GM12878 (cell line): ENCODE measurements around the gene MXI1. TPM values are rescaled to one million over a fixed set of nuclear protein-coding genes. Genes with fewer than 3 reads are reported as not detected.

Source experiments
- ATF2 ChIP-seq: IDR thresholded peaks from 2 replicates; pipeline ENCODE4 v1.6.1; 2012; ENCODE audit warnings: low read length, inconsistent platforms
- CHD4 ChIP-seq: fragments of 200-600 bp; sonication (generic); IDR thresholded peaks from 2 replicates; pipeline ENCODE4 v1.6.1; 2016; ENCODE audit warnings: mild to moderate bottlenecking
- CREM ChIP-seq: IDR thresholded peaks from 2 replicates; pipeline ENCODE4 v1.6.1; 2014; ENCODE audit warnings: antibody characterized with exemption, low read depth
- CUX1 ChIP-seq: IDR thresholded peaks from 2 replicates; pipeline ENCODE4 v1.6.1; 2012; ENCODE audit warnings: improper control_type of control experiment, low read depth, low read length; ENCODE audit not compliant: insufficient replicate concordance
- E2F8 ChIP-seq: fragments of 450-650 bp; IDR thresholded peaks from 2 replicates; pipeline ENCODE4 v1.6.1; 2018; ENCODE audit warnings: mild to moderate bottlenecking, low read depth, moderate library complexity; ENCODE audit not compliant: partially characterized antibody
- FOXK2 ChIP-seq: fragments of 450-650 bp; IDR thresholded peaks from 2 replicates; pipeline ENCODE4 v1.6.1; 2017; ENCODE audit warnings: mild to moderate bottlenecking, moderate library complexity
- HCFC1 ChIP-seq: fragments of 150-350 bp; IDR thresholded peaks from 2 replicates; pipeline ENCODE4 v1.6.1; 2014; ENCODE audit warnings: low read length
- MEF2B ChIP-seq: fragments of 450-650 bp; IDR thresholded peaks from 2 replicates; pipeline ENCODE4 v1.6.1; 2018; ENCODE audit warnings: mild to moderate bottlenecking, moderate library complexity; ENCODE audit not compliant: partially characterized antibody, poor library complexity, severe bottlenecking
- RAD21 ChIP-seq: IDR thresholded peaks from 2 replicates; pipeline ENCODE4 v1.6.1; 2011; ENCODE audit warnings: mild to moderate bottlenecking, low read depth, low read length, moderate library complexity; ENCODE audit not compliant: insufficient read depth
- USF1 ChIP-seq: IDR thresholded peaks from 2 replicates; pipeline ENCODE4 v1.6.1; 2011; ENCODE audit warnings: borderline replicate concordance, low read depth, mild to moderate bottlenecking, moderate library complexity, mixed read lengths, low read length; ENCODE audit not compliant: insufficient read depth; ENCODE audit errors: extremely low read length
- USF2 ChIP-seq: IDR thresholded peaks from 2 replicates; pipeline ENCODE4 v1.6.1; 2011; ENCODE audit warnings: low read depth, low read length, improper control_type of control experiment, borderline replicate concordance
- YY1 ChIP-seq: IDR thresholded peaks from 2 replicates; pipeline ENCODE4 v1.6.1; 2011; ENCODE audit warnings: low read depth, mild to moderate bottlenecking, low read length
- ZBTB40 ChIP-seq: fragments of 450-650 bp; IDR thresholded peaks from 2 replicates; pipeline ENCODE4 v1.6.1; 2016; ENCODE audit warnings: mild to moderate bottlenecking, moderate library complexity, borderline replicate concordance
- polyA plus RNA-seq, 11 experiments: library from polyadenylated mRNA; depleted of rRNA in 4 of 11; unstranded in 6 of 11; stranded (reverse) in 5 of 11; fragments of >200 nt; fragmentation: Nextera tagmentation in 4 of 11; fragmentation: Illumina TruSeq in 1 of 11; extraction: Ambion mirVana in 4 of 11; extraction: Trizol in 1 of 11; gene quantifications; 1 replicate in 1 of 11; 2 replicates in 10 of 11; pipeline versions ENCODE4 v1.2.1 to v1.2.3, GENCODE V29; 2011 to 2016; ENCODE audit warnings: inconsistent platforms in 2 of 11, missing spikeins in 2 of 11, low read depth in 1 of 11
- total RNA-seq, 4 experiments: library from RNA; depleted of rRNA in 3 of 4; stranded (reverse); fragments of >200 nt in 3 of 4; fragmentation: Illumina TruSeq in 1 of 4; extraction: Trizol in 1 of 4; gene quantifications; 2 replicates each; pipeline versions ENCODE4 v1.2.1 to v1.2.3, GENCODE V29; 2013 to 2021

The MXI1 gene
- total and polyA plus RNA-seq, 10 of the 15 experiments (the other 5 are each of a cell fraction or from before 2014, with no cell fraction given): 0.23 to 8.0 (median 0.41) TPM

GRCh38 chr10:110279407-110279986, 72.1 kb downstream of the MXI1 start (continued):
- TF ChIP-seq E2F8: no peak
- no peak for TF ChIP-seq HCFC1
- no peak for TF ChIP-seq ZBTB40
- TF ChIP-seq MEF2B: no peak
- TF ChIP-seq ATF2: no peak
- TF ChIP-seq USF2: no peak
- TF ChIP-seq RAD21: peak; percentile 87
- no peak for TF ChIP-seq CUX1
- TF ChIP-seq CREM: no peak
- TF ChIP-seq YY1: peak; percentile 46; the same call in 1 of the 2 replicates
- TF ChIP-seq FOXK2: no peak
- TF ChIP-seq CHD4: no peak
- no peak for TF ChIP-seq USF1
